Measurements from ENCODE around the gene STK10.

The STK10 gene

GRCh38 chr5:172104801-172105701 lies 83.0 kb downstream of the STK10 start:
- DNase-seq: no peak

- no peak for DNase-seq
Measured at GRCh38 chr5:172104021-172104420, 84.0 kb downstream of the STK10 start.

- DNase-seq: no peak
Measured at GRCh38 chr5:172102913-172103626, 85.0 kb downstream of the STK10 start.

GRCh38 chr5:172102218-172102870 lies 85.7 kb downstream of the STK10 start:
- no peak for DNase-seq

- no peak for DNase-seq
Measured at GRCh38 chr5:172101547-172102217, 86.3 kb downstream of the STK10 start.

GRCh38 chr5:172098883-172099282 lies 89.1 kb downstream of the STK10 start:
- DNase-seq: no peak

GRCh38 chr5:172098046-172098445 lies 90.0 kb downstream of the STK10 start:
- DNase-seq: no peak

- DNase-seq: no peak
Measured at GRCh38 chr5:172097356-172097755, 90.7 kb downstream of the STK10 start.

GRCh38 chr5:172096207-172096940 lies 91.7 kb downstream of the STK10 start:
- DNase-seq: no peak

- no peak for DNase-seq
Measured at GRCh38 chr5:172095368-172096206, 92.4 kb downstream of the STK10 start.

- no peak for DNase-seq
Measured at GRCh38 chr5:172093965-172094364, 94.1 kb downstream of the STK10 start.

GRCh38 chr5:172093559-172093958 lies 94.5 kb downstream of the STK10 start:
- DNase-seq: no peak

- DNase-seq: no peak
Measured at GRCh38 chr5:172091956-172092732, 95.9 kb downstream of the STK10 start.

- no peak for DNase-seq
Measured at GRCh38 chr5:172090976-172091547, 97.0 kb downstream of the STK10 start.

GRCh38 chr5:172089298-172090117 lies 98.5 kb downstream of the STK10 start:
- no peak for DNase-seq

- no peak for DNase-seq
Measured at GRCh38 chr5:172088801-172089200, 99.2 kb downstream of the STK10 start.

GRCh38 chr5:172086194-172086975 lies 101.6 kb downstream of the STK10 start:
- DNase-seq: no peak

- no peak for DNase-seq
Measured at GRCh38 chr5:172085738-172086137, 102.3 kb downstream of the STK10 start.

Measured in DMS53 (cell line).